ENCODE measurements around the gene SHROOM3. TPM values are rescaled to one million over a fixed set of nuclear protein-coding genes. Genes with fewer than 3 reads are reported as not detected.

The SHROOM3 gene
- total RNA-seq, 1 donor from 2014 or later, result 0.55 TPM

GRCh38 chr4:76622126-76622525 is 187.1 kb downstream of the SHROOM3 start:
- Mint-ChIP-seq H3K36me3 (ENCODE audit: low read depth) (no peaks in the 10 kb centered on the region), H3K9me3 (no peaks in the 10 kb centered on the region), H3K4me1 (no peaks in the 10 kb centered on the region), H3K4me3 (no peak overlapping the region), H3K27ac (no peak overlapping the region), H3K27me3 (peaks cover 14% of the 10 kb centered on the region)
- ChIA-PET CTCF (no interaction called here), POLR2A (no interaction called here)
- DNase-seq, result no peak
- no peak for ATAC-seq (ENCODE audit: low read depth)
- TF ChIP-seq CTCF (IDR thresholded peaks at IDR 0.05), result no peak
- intact Hi-C loops (cut with micrococcal nuclease), result no loop called here

DNA sequence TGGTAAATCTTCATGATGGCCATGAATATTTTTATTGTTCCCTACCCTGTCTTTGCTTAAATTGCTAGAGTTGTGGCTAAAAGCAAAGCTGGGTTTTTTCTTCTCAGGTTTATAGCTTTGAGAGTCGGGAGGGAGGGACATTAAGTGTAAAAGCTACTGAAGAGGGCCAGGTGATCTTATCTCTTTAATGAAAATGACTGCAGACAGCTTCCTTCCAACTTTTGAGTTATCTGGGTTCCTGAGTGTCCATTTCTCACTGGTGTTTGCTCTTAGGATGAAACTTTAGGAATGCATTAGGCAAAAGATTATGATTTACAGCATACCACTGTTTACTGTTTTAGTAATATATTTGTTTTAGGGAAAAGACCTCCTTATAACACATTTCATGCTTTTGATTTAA is 187.7 kb downstream of the SHROOM3 start:
- peaks cover 14% of the 10 kb centered on the region for H3K27me3 Mint-ChIP-seq
- H3K9me3 Mint-ChIP-seq, result no peaks in the 10 kb centered on the region
- ATAC-seq (ENCODE audit: low read depth) (no peak), DNase-seq (no peak)
- H3K4me1 Mint-ChIP-seq, result no peaks in the 10 kb centered on the region
- ChIA-PET POLR2A (no interaction called here), CTCF (no interaction called here)
- no peak overlapping the region for H3K4me3 Mint-ChIP-seq
- no peak overlapping the region for H3K27ac Mint-ChIP-seq
- no peak for TF ChIP-seq CTCF (IDR thresholded peaks at IDR 0.05)
- H3K36me3 Mint-ChIP-seq (ENCODE audit: low read depth), result no peaks in the 10 kb centered on the region
- intact Hi-C loops (cut with micrococcal nuclease), result no loop called here

- intact Hi-C loops (cut with micrococcal nuclease), result no loop called here
- H3K36me3 Mint-ChIP-seq (ENCODE audit: low read depth), result no peaks in the 10 kb centered on the region
- H3K4me1 Mint-ChIP-seq, result no peaks in the 10 kb centered on the region
- ATAC-seq (ENCODE audit: low read depth), result no peak
- H3K4me3 Mint-ChIP-seq, result no peak overlapping the region
- no peaks in the 10 kb centered on the region for H3K9me3 Mint-ChIP-seq
- no peak for TF ChIP-seq CTCF (IDR thresholded peaks at IDR 0.05)
- CTCF ChIA-PET, result no interaction called here
- POLR2A ChIA-PET, result no interaction called here
- no peak overlapping the region for H3K27ac Mint-ChIP-seq
- no peak for DNase-seq
- H3K27me3 Mint-ChIP-seq, result peaks cover 14% of the 10 kb centered on the region
These were observed 188.4 kb downstream of the SHROOM3 start for GRCh38 chr4:76623217-76624045.

GRCh38 chr4:76624241-76624681 is 189.2 kb downstream of the SHROOM3 start:
- no peak for DNase-seq
- Mint-ChIP-seq H3K27me3 (peaks cover 16% of the 10 kb centered on the region), H3K27ac (no peak overlapping the region), H3K4me1 (no peaks in the 10 kb centered on the region), H3K36me3 (ENCODE audit: low read depth) (no peaks in the 10 kb centered on the region), H3K9me3 (no peaks in the 10 kb centered on the region), H3K4me3 (no peak overlapping the region)
- no peak for TF ChIP-seq CTCF (IDR thresholded peaks at IDR 0.05)
- ChIA-PET POLR2A (no interaction called here), CTCF (no interaction called here)
- ATAC-seq (ENCODE audit: low read depth), result no peak
- intact Hi-C loops (cut with micrococcal nuclease), result no loop called here

DNA sequence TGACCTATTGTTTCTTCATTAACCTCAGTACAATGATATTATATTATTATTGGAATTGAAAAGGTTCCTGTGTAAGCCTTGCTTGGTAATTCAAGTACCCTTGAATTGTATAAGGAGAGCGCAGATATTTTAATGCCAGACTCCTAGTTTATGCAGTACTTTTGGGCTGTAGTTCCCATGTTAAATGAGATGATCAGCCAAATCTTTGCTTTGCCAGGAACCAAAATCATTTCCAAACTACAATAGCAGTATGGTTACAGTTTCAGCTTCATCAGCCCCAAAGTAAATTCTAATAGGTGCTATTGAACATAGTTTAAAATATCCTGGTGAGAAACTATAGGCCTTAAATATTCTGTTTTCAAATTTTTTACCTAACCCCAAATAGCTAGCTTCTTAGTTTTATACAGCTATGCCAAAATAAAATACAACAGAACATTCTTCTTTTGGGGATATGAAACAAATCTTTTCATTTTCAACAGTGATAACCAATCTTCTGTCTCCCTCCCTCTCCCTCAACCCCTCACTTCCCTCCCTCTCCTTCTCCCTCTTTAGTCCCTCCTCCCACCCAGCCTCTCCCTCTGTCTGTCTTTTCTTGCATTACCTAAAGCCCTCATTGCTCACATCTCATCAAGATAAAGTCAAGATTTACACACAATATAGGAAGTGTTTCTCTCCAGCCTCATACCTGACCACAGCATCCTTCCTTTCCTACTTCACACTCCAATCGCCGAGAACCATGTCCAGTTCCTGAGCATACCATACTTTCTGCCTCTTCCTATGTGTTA is 190.1 kb downstream of the SHROOM3 start:
- no peak for TF ChIP-seq CTCF (IDR thresholded peaks at IDR 0.05)
- H3K4me1 Mint-ChIP-seq, result no peaks in the 10 kb centered on the region
- intact Hi-C loops (cut with micrococcal nuclease), result no loop called here
- no peaks in the 10 kb centered on the region for H3K36me3 Mint-ChIP-seq (ENCODE audit: low read depth)
- ChIA-PET POLR2A (no interaction called here), CTCF (no interaction called here)
- H3K27me3 Mint-ChIP-seq, result peaks cover 16% of the 10 kb centered on the region
- DNase-seq, result no peak
- no peak overlapping the region for H3K4me3 Mint-ChIP-seq
- no peak overlapping the region for H3K27ac Mint-ChIP-seq
- H3K9me3 Mint-ChIP-seq, result no peaks in the 10 kb centered on the region
- no peak for ATAC-seq (ENCODE audit: low read depth)

Measured in activated B cell treated with CpG ODN at 0.5 μM for 24 hours (primary cell).